HG03025 (cell line): ENCODE measurements around the gene PBX1.
"Not testable (repeated sequence)": the region's sequence is repeated elsewhere in the genome, so short reads cannot be mapped to it uniquely, and the experiment has no call there.

ENCODE experiments used
- ATAC-seq: cut with Tn5 transposase; IDR thresholded peaks from one replicate; pipeline ENCODE4 v1.9.1; 2021; ENCODE audit warnings: mild to moderate bottlenecking, moderate library complexity; ENCODE audit not compliant: unreplicated experiment, low FRiP score

PBX1 gene

DNA sequence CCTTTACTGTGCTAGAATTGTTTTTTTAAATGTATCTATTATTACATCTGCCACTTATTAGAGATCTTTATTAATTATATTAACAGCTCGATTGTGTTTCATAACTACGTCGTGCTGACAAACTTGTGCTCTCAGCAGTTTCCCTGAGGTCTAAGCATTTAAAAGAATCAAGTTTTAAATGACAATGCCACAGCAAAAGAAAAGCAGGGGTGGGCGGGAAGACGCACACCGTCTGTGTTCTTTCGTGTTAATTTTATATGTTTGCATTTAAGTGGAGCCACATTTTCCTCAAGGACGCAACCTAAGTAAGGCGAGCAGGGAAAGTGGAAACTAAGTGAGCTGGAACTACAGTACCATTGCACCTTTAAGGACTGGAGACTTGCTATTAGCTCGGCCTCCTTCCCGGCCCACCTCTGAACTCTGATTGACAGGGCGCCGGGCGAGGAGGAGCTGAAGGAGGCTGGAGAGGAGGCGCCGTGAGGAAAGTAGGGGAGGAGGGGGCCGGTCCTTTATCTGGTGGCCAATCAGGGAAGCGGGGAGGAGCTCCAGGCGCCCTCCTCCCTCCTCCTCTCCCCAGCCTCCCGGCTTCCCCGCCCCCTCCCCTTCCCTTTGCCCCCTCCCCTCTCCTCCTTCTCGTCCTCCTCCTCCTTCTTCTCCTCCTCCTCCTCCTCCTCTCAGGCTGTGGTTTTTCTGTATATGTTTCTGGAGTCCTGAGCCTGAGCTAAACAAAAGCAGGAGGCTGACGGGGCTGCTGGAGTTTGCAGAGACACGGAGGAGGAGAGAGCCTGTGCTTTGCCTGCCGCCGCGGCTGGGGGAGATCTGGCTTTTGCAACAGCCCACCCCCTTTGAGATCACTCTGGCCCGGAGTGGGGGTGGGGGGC, at the start of gene PBX1:
Gene PBX1 (plus strand): TSS at position 724 of the 881 bp plus-strand sequence.
- peak; percentile 99 for ATAC-seq

DNA sequence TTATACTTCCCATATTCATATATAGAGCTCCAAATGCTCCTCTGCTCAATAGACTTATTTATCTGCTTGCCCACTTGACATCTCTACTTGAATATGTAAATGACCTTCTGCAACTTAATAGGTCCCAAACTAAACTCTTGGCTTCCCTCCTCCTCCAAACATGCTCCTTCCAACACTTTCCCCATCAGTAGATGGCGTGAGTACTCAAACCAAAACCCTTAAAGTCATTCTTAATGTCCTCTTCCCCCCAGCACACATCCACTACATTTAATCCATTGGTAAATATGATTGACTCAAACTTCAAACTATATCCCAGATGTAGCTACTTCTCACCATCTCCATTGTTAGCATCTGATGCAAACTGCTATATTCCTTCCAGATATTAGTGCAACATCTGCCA, 48.5 kb upstream of the PBX1 start:
- no peak for ATAC-seq

- no peak for ATAC-seq
Measured at GRCh38 chr1:164511001-164511705, 47.8 kb upstream of the PBX1 start.

DNA sequence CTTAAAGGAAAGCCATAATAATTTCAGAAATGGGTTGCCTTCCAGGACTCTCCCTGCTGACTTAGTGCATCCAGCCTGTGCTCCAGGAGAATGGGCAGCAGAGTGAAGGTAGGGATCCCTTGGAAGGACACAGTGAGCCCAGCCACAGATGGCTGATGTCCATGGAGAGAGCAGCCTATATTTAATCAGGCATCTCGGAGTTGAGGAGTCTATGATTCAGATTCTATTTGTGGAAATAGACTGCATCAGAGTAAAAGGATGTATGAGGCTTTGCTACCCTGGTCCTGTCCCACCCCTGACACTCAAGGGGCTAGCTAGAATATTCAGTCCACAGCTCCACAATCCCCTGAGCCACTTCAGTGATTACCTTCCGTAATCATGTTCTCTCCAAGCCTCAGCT, 43.8 kb upstream of the PBX1 start:
- no peak for ATAC-seq

GRCh38 chr1:164515711-164516331, 43.2 kb upstream of the PBX1 start:
- ATAC-seq: no peak

DNA sequence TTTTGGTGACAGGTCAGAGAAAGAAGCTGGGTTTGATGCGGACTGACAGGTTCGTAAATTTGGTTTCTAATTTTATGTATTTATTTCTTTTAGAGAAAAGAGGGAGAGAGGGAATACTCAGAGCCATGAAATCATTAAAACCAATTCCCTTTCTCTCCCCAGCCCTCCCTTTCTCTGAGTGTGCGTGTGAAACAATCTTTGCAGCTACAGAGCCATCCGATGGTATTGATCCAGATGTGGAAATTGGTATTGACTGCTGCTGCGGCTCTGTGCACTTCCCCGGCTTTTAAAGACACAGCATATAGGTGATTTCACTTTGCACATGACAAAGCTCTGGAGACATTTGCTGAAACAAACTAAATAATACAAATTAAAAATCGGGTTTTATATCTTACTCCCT, 42.4 kb upstream of the PBX1 start:
- ATAC-seq: no peak

DNA sequence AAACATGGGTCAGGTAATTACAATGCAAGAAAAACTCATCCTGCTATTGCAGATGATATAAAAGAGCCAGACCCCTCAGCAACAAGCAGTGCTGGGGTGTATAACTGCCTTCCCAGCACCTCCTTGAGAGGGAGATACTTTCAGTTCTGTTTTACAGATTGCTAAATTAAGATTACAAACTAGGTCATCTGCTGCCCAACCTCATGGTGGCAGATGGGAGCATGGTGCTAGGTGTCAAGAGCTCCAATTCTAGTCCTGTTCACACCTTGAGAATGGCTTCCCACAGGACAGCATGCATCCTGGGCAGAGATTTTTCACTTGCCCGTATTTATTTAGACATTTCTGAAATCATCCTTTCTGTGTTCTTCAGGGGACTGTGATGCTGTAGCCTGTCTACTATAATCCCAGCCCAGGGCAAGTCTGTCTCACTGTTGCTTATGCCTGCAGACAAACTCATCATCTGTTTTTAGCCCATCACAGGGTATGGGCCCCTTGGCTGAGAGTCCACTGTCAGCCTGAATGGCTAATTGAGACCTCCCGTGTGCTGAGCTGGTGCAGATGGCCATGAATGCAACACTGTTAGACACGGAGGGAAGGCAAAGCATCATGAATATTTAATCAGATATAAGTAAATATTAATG, 40.2 kb upstream of the PBX1 start:
- no peak for ATAC-seq

- ATAC-seq: no peak
Measured at GRCh38 chr1:164519426-164519825, 39.6 kb upstream of the PBX1 start.

DNA sequence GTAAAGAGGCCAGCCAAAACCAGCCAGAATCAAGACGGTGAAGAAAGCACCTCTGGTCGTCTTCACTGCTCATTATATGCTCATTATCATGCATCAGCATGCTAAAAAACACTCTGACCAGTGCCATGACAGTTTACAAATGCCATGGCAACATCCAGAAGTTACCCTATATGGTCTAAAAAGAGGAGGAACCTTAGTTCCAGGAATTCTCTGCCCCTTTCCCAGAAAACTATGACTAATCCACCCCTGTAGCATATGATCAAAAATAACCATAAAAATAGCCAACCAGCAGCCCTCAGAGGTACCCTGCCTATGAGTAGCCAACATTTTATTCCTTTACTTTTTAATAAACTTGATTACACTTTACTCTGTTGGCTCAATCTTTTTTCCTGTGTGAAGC, 34.2 kb upstream of the PBX1 start:
- ATAC-seq: no peak

DNA sequence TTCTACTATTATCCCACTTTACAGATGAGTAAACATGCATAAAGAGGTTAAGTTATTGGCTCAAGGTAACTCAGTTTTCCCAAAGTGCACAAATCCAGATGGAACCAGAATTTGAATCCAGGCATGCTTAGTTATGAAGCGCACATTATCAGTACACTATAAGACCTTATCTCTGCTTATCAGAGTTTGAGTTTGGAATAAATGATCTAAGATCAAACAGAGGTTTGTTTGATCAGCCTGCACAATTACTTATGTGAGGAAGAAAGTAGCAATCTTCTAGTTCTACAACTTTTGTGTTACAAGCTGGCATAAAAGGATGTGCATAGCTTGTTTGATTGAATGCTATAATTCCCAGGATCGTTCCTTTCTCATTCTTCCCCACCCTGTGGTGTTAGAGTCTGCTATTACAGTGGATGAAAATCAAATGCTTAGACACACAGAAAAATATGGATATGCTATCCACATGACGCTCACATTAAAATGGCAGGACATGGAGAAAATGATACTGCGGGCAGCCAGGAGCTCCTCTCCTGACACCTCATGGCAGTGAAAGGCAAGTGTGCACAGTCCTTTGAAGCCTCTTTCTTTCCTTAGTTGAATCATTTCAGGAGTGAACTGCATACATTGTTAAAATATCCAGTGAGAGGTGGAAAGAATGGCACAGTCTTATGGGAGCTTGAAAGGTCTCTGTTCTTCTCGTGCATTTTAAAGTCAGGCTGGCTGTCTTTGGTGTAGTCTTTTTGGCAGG, 23.9 kb upstream of the PBX1 start:
- no peak for ATAC-seq

DNA sequence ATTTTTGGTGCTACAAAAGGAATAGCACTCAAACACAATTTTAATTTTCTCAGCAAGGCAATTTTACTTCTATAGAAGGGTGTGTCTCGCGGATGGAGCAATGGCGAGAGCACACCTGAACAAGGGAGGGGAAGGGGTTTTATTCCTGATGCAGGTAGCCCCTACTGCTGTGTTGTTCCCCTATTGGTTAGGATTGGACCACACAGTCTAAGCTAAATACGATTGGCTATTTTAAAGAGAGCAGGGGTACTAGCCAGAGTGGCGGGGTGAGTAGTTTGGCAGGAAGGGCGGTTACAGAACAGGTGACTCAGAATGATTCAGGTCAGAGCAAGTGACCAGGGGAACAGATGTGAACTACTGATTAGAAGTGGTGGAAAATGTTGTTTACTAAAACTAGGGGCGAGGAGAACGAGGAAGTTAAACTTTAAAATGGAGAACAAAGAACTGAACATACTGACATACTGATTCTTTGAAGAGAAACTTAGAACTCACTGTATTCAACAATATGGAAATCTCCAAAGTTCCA, 6.5 kb upstream of the PBX1 start:
- not testable (repeated sequence) for ATAC-seq

GRCh38 chr1:164557270-164557669, 1.7 kb upstream of the PBX1 start:
- no peak for ATAC-seq

DNA sequence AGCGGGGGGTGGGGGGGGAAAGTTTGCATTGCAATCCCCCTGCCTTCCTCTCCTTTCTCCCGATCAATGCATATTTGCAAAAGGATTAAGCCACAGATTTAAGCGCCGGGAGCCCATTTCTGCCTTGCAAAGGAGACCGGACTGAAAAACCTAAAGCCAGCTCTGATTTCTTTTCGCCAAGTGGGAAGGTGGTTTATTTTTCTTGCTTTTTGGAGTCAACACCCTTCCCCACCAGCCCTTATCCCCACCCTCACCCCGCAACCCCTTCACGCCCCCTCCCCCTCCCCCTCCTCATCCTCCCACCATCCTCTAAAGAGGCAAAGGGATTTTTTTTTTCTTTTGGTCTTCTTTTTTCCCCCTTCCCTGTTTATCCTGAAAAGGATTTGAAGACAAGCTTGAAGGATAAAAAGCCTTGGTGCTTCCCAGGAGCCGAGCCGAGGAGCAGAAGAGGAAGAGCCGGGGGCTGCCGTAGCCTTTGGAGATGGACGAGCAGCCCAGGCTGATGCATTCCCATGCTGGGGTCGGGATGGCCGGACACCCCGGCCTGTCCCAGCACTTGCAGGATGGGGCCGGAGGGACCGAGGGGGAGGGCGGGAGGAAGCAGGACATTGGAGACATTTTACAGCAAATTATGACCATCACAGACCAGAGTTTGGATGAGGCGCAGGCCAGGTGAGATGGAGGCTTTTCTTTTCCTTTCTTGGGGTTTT, 513 bp downstream of the PBX1 start:
- no peak for ATAC-seq

DNA sequence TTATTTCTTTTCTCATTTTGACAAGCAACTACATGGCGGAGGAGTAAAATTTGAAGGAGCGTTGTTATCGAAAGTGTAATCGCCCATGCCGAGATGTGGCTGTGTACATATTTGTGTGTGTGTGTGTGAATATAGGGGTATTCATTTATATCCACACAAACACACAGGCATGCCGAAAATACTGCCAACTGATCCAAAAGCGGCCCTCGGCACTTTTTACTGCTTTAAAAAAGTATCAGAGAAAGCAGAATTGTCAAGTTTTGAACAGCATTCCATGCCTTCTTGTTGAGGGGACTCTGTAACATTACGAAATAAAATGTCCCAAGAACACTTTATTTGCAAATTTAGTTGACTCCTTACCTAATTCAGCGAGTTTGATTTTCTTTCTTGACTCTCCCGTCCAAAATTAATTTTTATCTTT, 1.1 kb downstream of the PBX1 start:
- no peak for ATAC-seq

DNA sequence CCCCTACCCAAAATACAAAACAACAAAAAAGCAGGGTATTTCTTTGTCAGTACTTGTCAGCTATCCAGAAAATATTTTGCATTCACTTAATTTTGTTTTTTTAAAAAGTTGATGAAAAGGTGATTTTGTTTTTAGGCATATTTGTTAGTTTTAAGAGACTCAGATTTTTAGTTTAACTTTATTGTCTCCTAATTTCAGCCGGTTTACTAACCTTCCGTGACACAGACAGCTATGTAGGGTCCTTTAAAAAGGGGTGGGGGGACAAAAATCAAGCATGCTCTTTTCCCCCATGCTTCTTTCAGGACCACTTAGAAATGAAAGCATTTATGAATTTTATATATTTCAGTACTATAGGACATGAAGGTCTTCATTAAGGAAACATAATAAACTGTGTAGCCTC, 1.6 kb downstream of the PBX1 start:
- no peak for ATAC-seq

DNA sequence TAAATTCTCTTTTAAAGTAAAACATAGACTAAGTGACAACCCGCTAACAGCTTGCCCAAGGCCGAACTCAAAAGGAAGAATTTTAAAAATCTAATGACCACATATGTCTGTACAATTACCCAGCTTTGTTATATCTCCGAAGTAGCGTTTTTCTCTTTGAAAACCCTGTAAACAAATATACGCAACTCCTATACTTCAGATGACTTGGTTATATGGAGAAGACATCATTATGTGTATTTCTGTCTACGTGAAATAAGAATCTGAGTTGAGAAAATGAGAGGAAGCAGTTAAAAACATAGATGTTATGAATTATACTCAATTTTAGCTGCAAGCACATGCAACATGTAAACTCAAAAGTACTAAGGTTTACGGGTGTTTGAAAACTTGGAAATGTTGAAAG, 2.0 kb downstream of the PBX1 start:
- no peak for ATAC-seq

DNA sequence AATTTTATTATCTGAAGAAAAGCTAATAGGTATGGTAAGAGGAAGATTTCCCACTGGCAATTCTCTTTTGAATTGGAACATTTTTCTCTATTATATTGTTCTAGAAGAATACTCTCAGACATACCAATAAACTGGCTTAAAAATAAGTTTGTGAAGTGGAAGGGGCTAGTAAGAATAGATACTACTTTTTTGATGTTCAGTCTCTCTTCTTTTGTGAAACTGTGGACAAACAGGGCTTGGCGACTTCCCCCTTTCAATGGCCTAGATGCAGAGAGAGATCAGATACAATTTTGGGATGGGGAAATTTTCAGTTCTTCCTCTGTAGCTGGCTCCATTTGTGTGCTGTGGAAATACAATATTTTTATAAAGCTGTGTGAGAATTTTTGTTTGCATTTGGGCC, 2.5 kb downstream of the PBX1 start:
- no peak for ATAC-seq

DNA sequence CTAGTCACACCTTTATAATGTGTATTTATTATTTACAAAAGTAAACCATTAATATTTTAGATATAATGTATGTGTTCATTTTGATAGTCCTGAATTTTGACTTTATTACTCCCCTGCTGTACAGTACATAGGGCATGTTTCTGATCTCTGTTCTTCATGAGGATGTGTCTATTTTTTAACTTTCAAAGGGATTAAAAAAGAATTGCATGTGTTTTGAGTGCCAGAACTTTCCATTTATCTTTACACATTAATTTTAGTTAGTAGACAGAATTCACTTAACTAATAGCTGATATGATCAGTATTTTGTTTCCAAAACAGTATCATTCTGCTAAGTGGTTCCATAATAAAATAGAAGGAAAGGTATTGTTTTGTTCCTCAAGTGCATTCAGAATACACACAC, 3.1 kb downstream of the PBX1 start:
- no peak for ATAC-seq

DNA sequence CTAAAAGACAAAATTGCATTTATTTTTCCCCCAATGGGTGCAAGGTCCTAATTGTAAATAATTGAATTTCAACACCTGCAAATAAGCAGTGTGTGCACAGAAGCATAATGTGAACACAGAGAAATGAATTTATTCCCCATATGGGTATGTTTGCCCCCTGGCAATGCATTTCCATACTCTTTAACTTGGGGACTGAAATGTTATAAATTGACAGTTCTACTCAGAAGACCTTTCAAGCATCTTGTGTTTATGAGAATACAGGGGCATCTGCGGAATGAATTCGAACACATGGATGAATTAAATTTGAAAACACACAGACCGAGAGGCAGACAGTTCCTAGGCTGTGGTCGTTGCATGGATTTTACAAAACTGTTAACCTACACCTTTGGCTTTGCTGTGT, 3.5 kb downstream of the PBX1 start:
- no peak for ATAC-seq
